Measurements from ENCODE around the gene CAPSL. TPM values are rescaled to one million over a fixed set of nuclear protein-coding genes. Genes with fewer than 3 reads are reported as not detected.
"Not testable (repeated sequence)": the region's sequence is repeated elsewhere in the genome, so short reads cannot be mapped to it uniquely, and the experiment has no call there.

CAPSL gene
- total RNA-seq, 1 donor from 2014 or later, result not detected

DNA sequence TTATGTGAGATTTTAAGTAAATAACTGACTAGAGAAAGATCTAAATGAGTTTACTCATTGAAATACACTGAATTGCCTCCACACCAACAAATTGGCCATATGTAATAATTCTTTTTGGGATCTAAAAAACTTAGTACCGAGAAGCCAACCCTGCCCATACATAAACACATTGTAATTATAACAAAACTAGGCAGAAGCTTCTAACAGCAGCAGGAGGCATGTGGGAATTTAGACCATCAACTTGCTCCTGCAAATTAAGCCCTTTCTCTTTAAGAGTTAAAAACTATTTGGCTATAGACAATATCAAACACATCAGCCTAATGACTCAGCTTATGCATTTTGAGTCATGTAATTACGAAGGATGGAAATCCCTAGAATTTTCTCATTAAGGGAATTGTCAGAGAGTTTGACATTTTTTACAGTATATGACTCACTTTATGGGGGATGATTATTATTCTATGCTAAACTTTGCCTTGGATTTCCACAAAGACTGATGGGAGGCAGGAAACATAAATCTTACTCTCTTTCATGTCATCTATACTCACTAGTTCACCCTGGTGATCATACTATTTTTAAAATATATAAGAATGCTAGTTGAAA, 80.7 kb downstream of the CAPSL start:
- H3K36me3 ChIP-seq (ENCODE audit: control insufficient read depth, insufficient read depth, low read length), result no peaks in the 10 kb centered on the region
- no peak overlapping the region for H3K4me3 ChIP-seq (ENCODE audit: low read depth, low read length)
- FAIRE-seq (no peak), DNase-seq (ENCODE audit: low read depth) (peak; percentile 94)
- no peaks in the 10 kb centered on the region for H3K27me3 ChIP-seq (ENCODE audit: control insufficient read depth, insufficient read depth, low read length)
- TF ChIP-seq CTCF (IDR thresholded peaks at IDR 0.05; ENCODE audit: insufficient read depth, low read length, severe bottlenecking), result no peak

DNA sequence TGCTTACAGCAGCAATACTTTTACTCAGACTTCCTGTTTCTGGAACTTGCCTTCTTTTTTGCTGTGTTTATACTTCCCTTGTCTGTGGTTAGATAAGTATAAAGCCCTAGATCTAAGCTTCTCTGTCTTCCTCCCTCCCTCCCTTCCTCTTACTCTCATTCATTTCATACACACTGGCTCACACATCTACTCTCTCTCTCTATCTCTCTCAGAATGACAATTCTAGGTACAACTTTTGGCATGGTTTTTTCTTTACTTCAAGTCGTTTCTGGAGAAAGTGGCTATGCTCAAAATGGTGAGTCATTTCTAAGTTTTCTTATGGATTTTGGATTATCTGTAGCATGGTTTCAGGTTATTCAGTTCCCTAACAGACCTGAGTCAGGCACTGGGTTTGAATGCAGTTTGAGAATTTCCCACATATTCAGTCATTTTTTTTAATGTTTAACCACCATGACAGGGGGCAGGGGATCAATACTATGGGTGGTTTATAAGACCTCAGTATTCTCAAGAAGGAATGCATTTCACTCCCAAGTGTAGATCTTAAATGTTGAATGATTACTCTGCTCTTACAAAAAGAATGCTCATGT, 81.6 kb downstream of the CAPSL start, which contains the start of gene IL7R:
TSS of gene IL7R (plus strand) at position 127 of the 587 bp plus-strand sequence. CDS start at position 214, 87 bp downstream.
- no peak within 1 kb of the TSS for H3K4me3 ChIP-seq (ENCODE audit: low read depth, low read length)
- DNase-seq (ENCODE audit: low read depth), result peak; percentile 56
- H3K36me3 ChIP-seq (ENCODE audit: control insufficient read depth, insufficient read depth, low read length), result no peaks in the 10 kb centered on the region
- H3K27me3 ChIP-seq (ENCODE audit: control insufficient read depth, insufficient read depth, low read length), result no peaks in the 10 kb centered on the region
- TF ChIP-seq CTCF (IDR thresholded peaks at IDR 0.05; ENCODE audit: insufficient read depth, low read length, severe bottlenecking), result no peak
- no peak for FAIRE-seq

- H3K36me3 ChIP-seq (ENCODE audit: control insufficient read depth, insufficient read depth, low read length); DNase-seq (ENCODE audit: low read depth); H3K4me3 ChIP-seq (ENCODE audit: low read depth, low read length); H3K27me3 ChIP-seq (ENCODE audit: control insufficient read depth, insufficient read depth, low read length); FAIRE-seq: not testable (repeated sequence)
These were observed 82.1 kb downstream of the CAPSL start for GRCh38 chr5:35856186-35856764.

DNA sequence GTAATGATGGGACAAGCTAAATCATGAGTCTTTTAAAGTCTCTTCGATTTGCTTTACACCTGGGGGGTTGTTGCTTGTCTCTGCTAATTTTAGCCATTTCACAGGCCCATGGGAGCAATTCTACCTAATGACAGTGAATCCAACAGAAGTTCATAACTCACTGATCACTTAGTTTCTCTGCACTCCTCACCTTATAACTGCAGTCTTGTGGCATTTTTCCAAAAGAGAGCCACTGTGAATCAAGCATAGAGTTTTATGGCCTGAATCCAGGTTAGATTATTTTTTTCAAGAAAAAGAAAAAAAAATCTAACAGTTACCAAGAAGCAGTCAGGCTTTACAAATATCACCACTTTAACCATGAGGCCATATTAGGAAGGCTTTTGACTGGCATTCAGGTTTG, 83.2 kb downstream of the CAPSL start:
- FAIRE-seq (no peak), DNase-seq (ENCODE audit: low read depth) (no peak)
- Histone ChIP-seq H3K36me3 (ENCODE audit: control insufficient read depth, insufficient read depth, low read length) (no peaks in the 10 kb centered on the region), H3K4me3 (ENCODE audit: low read depth, low read length) (no peak overlapping the region), H3K27me3 (ENCODE audit: control insufficient read depth, insufficient read depth, low read length) (no peaks in the 10 kb centered on the region)
- no peak for TF ChIP-seq CTCF (IDR thresholded peaks at IDR 0.05; ENCODE audit: insufficient read depth, low read length, severe bottlenecking)

Other genes with a start within 250 kb of the CAPSL start
- gene IL7R, start 81.7 kb downstream of the CAPSL start, total RNA-seq, result 0.26 TPM in 1 of 2 replicates, not detected in the other
- not detected in 2 replicates for gene UGT3A1, start 52.8 kb upstream of the CAPSL start, total RNA-seq
- gene UGT3A2, start 128.3 kb upstream of the CAPSL start, total RNA-seq, result not detected in 2 replicates
- 5.3 and 8.4 TPM in 2 replicates for gene LMBRD2, start 213.3 kb upstream of the CAPSL start, total RNA-seq
- gene SKP2, start 213.5 kb upstream of the CAPSL start, total RNA-seq, result 8.8 and 9.5 TPM in 2 replicates